RWPE2 (cell line): Measurements from ENCODE around the gene C15orf40.
A peak's percentile ranks its signal among the peaks of the same experiment; 100 is the strongest.
"Not testable (repeated sequence)": the region's sequence is repeated elsewhere in the genome, so short reads cannot be mapped to it uniquely, and the experiment has no call there.

Experiments used
- ATAC-seq: fragments of 200-7000 bp; cut with Tn5 transposase; 3 replicates; pipeline ENCODE4 v1.9.1; 2021; ENCODE audit warnings: low read depth
- DNase-seq: peaks from one replicate; pipeline ENCODE4 v3.0.0-alpha.2; 2020; ENCODE audit warnings: low spot score
- H3K27ac ChIP-seq: fragments of 450-650 bp; 2 replicates; pipeline ENCODE4 v1.5.1; 2017; ENCODE audit warnings: mild to moderate bottlenecking; ENCODE audit not compliant: poor library complexity, severe bottlenecking
- H3K27me3 ChIP-seq: fragments of 250-450 bp; sonication (Bioruptor Pico); 2 replicates; pipeline ENCODE4 v1.5.1; 2021; ENCODE audit warnings: mild to moderate bottlenecking, moderate library complexity; ENCODE audit not compliant: insufficient read depth, poor library complexity, severe bottlenecking
- H3K36me3 ChIP-seq: fragments of 250-450 bp; sonication (Bioruptor Pico); 2 replicates; pipeline ENCODE4 v1.5.1; 2020; ENCODE audit warnings: low read depth, mild to moderate bottlenecking, moderate library complexity
- H3K4me1 ChIP-seq: fragments of 250-450 bp; sonication (Bioruptor Pico); 2 replicates; pipeline ENCODE4 v1.5.1; 2021; ENCODE audit warnings: mild to moderate bottlenecking, moderate library complexity; ENCODE audit not compliant: insufficient read depth, poor library complexity, severe bottlenecking
- H3K4me3 ChIP-seq: fragments of 250-450 bp; sonication (Bioruptor Pico); 2 replicates; pipeline ENCODE4 v1.5.1; 2021; ENCODE audit warnings: mild to moderate bottlenecking, moderate library complexity; ENCODE audit not compliant: severe bottlenecking
- H3K9me3 ChIP-seq: fragments of 250-450 bp; sonication (Bioruptor Pico); 2 replicates; pipeline ENCODE4 v1.5.1; 2021; ENCODE audit warnings: mild to moderate bottlenecking, moderate library complexity; ENCODE audit not compliant: severe bottlenecking
- CTCF ChIP-seq: fragments of 450-650 bp; IDR thresholded peaks from one replicate; pipeline ENCODE4 v1.5.1; 2017; ENCODE audit warnings: mild to moderate bottlenecking, moderate library complexity; ENCODE audit not compliant: poor library complexity, severe bottlenecking

C15orf40 gene

GRCh38 chr15:83046558-83047127 is 35.2 kb upstream of the C15orf40 start:
- Histone ChIP-seq H3K9me3 (peaks cover 2% of the 10 kb centered on the region), H3K27me3 (no peaks in the 10 kb centered on the region), H3K27ac (peak overlapping the region; percentile 0), H3K4me3 (no peak overlapping the region), H3K4me1 (no peaks in the 10 kb centered on the region), H3K36me3 (peaks cover 92% of the 10 kb centered on the region)
- no peak for DNase-seq
- peak; percentile 78 for ATAC-seq
- TF ChIP-seq CTCF, result no peak

GRCh38 chr15:83044156-83044555 is 32.7 kb upstream of the C15orf40 start:
- Histone ChIP-seq H3K4me1 (no peaks in the 10 kb centered on the region), H3K36me3 (peaks cover 93% of the 10 kb centered on the region), H3K27ac (no peak overlapping the region), H3K4me3 (no peak overlapping the region), H3K27me3 (no peaks in the 10 kb centered on the region), H3K9me3 (peaks cover 2% of the 10 kb centered on the region)
- ATAC-seq (no peak), DNase-seq (no peak)
- TF ChIP-seq CTCF, result no peak

GRCh38 chr15:83039206-83039605 is 27.8 kb upstream of the C15orf40 start:
- DNase-seq (no peak), ATAC-seq (no peak)
- no peak for TF ChIP-seq CTCF
- no peaks in the 10 kb centered on the region for H3K27me3 ChIP-seq
- peaks cover 2% of the 10 kb centered on the region for H3K9me3 ChIP-seq
- H3K27ac ChIP-seq, result no peak overlapping the region
- H3K4me1 ChIP-seq, result no peaks in the 10 kb centered on the region
- H3K4me3 ChIP-seq, result no peak overlapping the region
- peaks cover 89% of the 10 kb centered on the region for H3K36me3 ChIP-seq

GRCh38 chr15:83036253-83036652 is 24.8 kb upstream of the C15orf40 start:
- ATAC-seq (no peak), DNase-seq (no peak)
- Histone ChIP-seq H3K4me1 (no peaks in the 10 kb centered on the region), H3K9me3 (no peaks in the 10 kb centered on the region), H3K36me3 (peaks cover 86% of the 10 kb centered on the region), H3K4me3 (no peak overlapping the region), H3K27me3 (no peaks in the 10 kb centered on the region), H3K27ac (no peak overlapping the region)
- no peak for TF ChIP-seq CTCF

- H3K27me3 ChIP-seq, H3K9me3 ChIP-seq, DNase-seq, H3K4me3 ChIP-seq, H3K27ac ChIP-seq, H3K4me1 ChIP-seq, ATAC-seq: not testable (repeated sequence)
- H3K36me3 ChIP-seq, result peaks cover 87% of the 10 kb centered on the region
These were observed 19.8 kb upstream of the C15orf40 start for GRCh38 chr15:83031234-83031633.
